GM21360 (cell line): ENCODE measurements around the gene PTPN1.
"Not testable (repeated sequence)": the region's sequence is repeated elsewhere in the genome, so short reads cannot be mapped to it uniquely, and the experiment has no call there.

Experiments
- ATAC-seq: cut with Tn5 transposase; IDR thresholded peaks from one replicate; pipeline ENCODE4 v1.9.1; 2021; ENCODE audit warnings: mild to moderate bottlenecking, moderate library complexity; ENCODE audit not compliant: unreplicated experiment

Gene PTPN1

DNA sequence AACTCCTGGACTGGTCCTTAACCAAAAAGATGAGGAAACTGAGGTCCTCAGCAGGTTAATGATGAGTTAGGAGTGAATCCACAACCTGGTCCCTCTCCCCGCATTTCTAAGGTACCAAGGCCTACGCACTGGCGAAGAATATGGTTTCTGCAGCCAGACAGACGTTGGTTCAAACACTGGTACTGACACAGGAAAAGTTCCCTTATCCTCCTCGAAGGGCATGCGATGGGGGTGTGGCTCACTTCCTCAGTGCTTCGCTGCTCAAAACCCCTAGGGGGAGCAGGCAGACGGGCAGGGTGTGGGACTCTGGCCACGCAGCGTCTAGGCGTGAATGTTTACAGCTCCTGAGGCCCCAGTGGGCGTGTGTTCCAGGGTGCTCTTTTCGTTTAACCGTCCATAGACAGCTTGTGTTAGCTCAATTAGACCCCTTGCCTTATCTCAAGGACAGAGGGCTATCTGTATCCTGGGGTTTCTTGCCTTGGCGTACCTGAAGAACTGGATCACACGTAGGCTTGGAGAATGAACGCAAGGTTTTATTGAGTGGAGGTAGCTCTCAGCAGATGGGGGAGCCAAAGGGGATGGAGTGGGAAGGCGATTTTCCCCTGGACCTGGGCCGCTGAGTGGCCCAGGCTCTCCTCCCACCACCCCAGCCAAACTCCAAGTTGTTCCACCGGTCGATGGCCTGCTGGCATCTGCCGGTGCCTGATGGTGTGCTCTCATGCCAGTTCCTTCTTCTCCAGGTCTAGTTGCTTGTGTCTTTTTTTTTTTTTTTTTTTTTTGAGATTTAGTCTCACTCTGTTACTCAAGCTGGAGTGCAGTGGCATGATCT lies 31.8 kb upstream of the PTPN1 start:
- no peak for ATAC-seq

DNA sequence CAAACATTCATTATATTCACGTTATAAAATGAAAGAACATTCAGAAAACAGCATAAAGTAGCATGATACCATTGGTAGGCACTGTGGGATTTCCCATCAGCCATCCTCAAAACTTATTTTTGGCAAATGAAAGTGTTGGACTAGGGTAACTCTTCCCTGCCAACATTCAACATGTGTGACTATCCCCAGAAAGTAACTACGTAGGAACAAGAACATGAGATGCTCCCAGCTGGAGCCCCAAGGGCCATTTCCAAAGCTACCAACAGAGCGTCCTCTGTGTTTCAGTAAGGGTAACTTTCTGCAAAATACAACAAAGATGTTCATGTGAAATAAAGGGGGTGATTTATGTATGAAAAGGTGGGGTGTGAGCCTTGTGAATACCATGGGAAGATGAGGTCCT lies 28.4 kb upstream of the PTPN1 start:
- no peak for ATAC-seq

- ATAC-seq = no peak
Observed at GRCh38 chr20:50482396-50482981, 27.7 kb upstream of the PTPN1 start.

GRCh38 chr20:50484271-50484976 lies 25.8 kb upstream of the PTPN1 start:
- ATAC-seq = no peak

DNA sequence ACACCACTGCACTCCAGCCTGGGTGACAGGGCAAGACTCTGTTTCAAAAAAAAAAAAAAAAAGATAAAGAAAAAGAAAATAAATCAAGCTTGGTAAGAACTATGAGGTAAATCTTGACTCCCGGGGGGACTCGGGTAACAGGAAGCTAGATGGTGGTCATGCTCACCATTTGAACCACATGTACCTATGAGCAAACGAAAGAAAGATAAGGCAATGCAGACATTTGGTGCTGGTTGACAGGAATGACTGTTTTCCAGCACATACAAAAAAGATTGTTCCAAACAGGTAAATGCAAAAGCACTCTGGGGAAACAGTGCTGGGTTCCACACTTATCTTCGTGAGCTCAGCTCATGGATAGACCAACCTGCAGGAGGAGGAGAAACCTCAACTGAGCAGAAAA lies 22.8 kb upstream of the PTPN1 start:
- ATAC-seq = no peak

- ATAC-seq = no peak
Observed at GRCh38 chr20:50488236-50488806, 21.9 kb upstream of the PTPN1 start.

DNA sequence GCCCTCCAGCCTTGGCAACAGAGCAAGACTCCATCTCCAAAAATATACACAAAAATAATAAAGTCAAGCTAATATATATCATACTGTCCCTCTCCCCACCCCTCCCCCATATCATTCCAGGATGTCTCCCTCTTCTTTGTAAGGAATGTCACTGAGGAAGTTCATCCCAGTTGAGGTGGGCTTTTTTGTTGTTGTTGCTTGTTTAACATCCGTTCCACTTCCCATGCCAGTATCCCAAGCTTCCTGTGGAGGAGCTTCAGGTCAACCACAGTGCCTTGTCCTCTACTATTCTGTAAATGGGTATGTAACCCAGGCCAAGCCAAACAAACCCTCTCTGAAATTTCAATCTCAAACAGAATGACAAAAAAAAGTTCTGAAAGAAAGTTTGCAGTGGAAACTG lies 19.0 kb upstream of the PTPN1 start:
- ATAC-seq = no peak

GRCh38 chr20:50491926-50492634 lies 18.1 kb upstream of the PTPN1 start:
- no peak for ATAC-seq

DNA sequence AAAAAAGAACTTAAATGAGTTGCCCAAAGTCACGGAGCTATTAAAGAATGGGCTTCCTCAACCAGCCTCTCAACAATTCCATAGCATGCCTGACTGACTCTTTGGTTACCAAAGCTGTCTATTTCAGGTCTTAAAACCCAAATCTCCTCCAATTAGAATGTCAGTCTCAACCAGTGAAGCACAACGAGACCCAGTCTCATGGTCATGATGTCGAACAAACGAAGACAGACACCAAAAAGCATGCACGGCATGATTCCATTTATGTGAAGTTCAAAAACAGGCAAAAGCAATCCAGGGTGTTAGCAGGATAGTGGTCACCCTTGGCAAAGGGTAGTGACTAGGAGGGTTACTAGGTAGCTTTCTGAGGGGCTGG lies 16.3 kb upstream of the PTPN1 start:
- ATAC-seq = no peak

DNA sequence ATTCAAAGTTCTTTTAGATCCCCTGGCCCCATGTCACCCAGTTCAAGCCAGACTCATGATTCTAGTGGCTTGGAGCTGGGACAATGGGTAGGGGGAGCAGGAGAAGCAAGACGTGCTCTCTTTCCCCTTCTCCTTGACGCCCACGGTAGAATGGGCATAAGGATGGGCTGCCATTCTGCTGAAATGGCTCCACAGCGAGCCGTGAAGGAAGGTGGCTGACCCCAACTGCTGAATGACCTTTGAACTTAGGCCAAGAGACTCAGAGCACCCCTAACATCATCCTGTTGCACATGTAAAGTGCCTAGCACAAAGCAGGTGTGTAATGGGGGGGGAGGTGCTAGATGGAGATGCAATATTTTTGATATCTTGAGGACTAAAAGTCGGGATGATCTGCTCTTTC lies 15.8 kb upstream of the PTPN1 start:
- ATAC-seq = no peak

GRCh38 chr20:50496773-50497385 lies 13.3 kb upstream of the PTPN1 start:
- no peak for ATAC-seq

DNA sequence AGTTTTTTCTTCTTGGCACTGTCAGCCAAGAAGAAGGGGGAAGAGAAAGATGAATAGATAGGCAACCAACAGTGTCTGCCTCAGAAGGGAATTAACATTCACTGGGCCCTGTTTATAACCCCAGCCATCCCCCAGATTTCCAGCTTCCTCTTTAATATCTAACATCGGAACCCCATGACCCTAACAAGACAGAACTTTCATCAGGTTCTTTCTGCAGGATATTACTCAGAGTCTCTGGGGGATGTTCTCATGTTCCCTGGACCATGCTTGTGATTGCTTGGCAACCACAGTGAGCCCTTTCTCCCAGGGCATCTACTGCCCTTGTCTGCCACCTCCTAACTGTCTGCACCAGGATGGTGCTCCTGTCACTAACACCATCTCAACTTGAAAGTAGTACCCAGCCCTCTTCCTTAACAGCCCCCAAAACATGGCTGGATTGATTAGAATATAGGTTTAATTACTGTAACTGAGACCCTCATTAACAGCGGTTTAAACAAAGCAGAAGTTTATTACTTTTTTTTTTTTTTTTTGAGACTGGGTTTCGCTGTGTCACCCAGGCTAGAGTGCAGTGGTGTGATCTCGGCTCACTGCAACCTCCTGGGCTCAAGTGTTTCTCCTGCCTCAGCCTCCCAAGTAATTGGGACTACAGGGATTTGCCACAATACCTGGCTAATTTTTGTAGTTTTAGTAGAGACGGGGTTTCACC lies 12.0 kb upstream of the PTPN1 start:
- ATAC-seq = no peak

DNA sequence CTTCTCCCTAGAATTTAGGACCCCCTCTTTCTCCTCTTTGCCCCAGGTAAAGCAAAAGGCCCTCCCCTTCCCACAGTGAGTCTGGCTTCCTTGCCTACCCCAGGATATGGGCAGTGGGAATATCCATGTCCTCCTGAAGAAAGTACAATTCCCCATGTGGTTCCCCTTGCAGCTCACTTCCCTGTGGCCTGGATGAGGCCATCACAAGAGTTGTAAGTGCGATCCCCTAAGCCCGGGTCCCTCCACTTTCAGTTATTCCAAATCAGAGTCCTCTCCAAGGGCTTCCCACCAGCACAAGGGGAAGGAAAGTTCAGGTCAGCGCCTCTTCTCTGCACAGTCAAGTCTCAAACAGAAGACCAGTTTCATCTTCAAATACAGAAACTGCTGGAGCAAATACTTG lies 10.2 kb upstream of the PTPN1 start:
- no peak for ATAC-seq

GRCh38 chr20:50501972-50502745 lies 8.0 kb upstream of the PTPN1 start:
- ATAC-seq = no peak

DNA sequence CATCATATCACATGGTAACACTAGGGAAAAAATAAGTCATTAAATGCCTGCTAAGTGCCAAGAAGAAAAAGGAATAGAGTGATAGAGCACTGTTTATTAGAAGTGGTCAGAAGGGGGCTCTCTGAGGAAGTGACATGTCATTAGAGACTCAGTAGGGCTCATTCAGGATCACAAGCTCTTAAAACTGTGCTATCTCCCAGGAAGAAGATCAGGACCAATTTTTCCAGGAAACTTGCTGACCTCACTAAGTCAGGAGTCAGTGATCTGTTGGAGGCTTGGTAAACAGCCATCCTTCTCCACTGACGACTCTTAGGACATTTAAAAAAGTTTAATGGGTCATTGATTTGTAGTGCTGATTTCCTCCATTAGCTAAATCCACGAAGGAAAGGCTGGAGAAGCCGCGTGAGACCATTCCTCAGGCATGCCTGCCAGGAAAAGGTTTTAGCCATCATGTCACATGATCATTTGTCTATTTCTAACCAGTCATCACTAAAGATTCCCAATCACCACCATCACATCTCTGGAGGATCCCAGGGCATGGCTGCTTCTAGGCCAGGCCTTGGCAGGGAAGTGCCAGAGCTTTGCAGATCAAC lies 5.9 kb upstream of the PTPN1 start:
- no peak for ATAC-seq

DNA sequence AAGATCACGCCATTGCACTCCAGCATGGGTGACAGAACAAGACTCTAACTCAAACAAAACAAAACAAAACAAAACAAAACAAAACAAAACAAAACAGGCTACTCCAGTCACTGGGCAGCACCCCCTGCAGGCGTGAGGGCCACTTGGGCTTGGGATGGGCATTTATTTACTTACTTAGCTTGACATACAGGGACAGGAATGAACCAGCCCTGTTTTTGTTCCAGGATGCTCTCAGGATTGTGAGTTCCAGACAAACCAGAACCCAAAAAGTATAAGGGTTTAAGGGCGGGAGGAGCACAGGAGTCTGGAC lies 4.0 kb upstream of the PTPN1 start:
- ATAC-seq = no peak

DNA sequence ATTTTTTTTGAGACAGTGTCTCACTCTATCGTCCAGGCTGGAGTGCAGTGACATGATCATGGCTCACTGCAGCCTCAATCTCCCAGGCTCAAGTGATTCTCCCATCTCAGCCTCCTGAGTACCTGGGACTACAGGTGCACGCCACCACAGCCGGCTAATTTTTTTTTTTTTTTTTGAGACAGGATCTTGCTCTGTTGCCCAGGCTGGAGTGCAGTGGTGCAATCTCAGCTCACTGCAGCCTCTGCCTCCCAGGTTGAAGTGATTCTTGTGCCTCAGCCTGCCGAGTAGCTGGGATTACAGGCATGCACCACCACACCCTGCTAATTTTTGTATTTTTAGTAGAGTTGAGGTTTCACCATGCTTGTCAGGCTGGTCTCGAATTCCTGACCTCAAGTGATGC lies 2.4 kb upstream of the PTPN1 start:
- ATAC-seq = not testable (repeated sequence)

GRCh38 chr20:50508171-50508755 lies 1.9 kb upstream of the PTPN1 start:
- ATAC-seq = no peak
